Measurements from ENCODE around the gene CCDC73.
A peak's percentile ranks its signal among the peaks of the same experiment; 100 is the strongest.

DNA sequence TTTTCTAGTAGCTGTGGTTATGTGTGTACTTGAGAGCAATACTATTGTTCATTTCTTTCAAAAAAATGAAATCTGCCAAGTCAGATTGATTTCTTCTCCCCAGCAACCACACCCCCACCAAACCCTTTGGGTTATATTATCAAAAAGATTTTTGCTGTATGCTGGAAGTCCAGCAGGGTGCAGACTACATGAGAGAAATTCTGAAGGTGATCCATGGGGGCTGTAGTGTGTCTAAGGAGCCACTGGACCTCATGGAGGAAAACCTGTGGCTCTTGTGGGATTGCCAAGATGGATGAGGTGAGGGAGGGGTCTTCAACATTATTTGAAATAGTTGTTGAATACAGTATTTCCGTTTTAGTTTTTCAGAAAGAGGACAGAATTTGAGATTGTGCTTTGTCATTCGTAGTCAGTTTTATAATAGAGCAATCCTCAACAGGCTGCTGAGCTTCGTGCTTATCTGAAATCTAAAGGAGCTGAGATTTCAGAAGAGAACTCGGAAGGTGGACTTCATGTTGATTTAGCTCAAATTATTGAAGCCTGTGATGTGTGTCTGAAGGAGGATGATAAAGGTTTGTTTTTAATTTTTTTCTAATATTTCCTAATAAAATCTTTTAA lies 207.8 kb downstream of the CCDC73 start:
- TF ChIP-seq, protein P1, sequence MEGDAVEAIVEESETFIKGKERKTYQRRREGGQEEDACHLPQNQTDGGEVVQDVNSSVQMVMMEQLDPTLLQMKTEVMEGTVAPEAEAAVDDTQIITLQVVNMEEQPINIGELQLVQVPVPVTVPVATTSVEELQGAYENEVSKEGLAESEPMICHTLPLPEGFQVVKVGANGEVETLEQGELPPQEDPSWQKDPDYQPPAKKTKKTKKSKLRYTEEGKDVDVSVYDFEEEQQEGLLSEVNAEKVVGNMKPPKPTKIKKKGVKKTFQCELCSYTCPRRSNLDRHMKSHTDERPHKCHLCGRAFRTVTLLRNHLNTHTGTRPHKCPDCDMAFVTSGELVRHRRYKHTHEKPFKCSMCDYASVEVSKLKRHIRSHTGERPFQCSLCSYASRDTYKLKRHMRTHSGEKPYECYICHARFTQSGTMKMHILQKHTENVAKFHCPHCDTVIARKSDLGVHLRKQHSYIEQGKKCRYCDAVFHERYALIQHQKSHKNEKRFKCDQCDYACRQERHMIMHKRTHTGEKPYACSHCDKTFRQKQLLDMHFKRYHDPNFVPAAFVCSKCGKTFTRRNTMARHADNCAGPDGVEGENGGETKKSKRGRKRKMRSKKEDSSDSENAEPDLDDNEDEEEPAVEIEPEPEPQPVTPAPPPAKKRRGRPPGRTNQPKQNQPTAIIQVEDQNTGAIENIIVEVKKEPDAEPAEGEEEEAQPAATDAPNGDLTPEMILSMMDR (conservative IDR thresholded peaks at IDR 0.05; ENCODE audit: low read depth, low read length): peak; percentile 22; the same call in 1 of the 2 replicates
- TF ChIP-seq RFX5 (IDR thresholded peaks at IDR 0.05; ENCODE audit: low read depth, low read length): no peak
- TF ChIP-seq CEBPB (IDR thresholded peaks at IDR 0.05; ENCODE audit: low read depth, low read length): no peak
